Measurements from ENCODE around the gene LRMDA. TPM values are rescaled to one million over a fixed set of nuclear protein-coding genes. Genes with fewer than 3 reads are reported as not detected.

Gene LRMDA
- polyA plus RNA-seq, 3 donors, result 39.8 to 59.6 (median 56.4) TPM

GRCh38 chr10:76324283-76324682, 892.9 kb downstream of the LRMDA start:
- peaks cover 0 to 2% (median 0%) of the 10 kb centered on the region in 3 donors for H3K27me3 Mint-ChIP-seq (ENCODE audit: low read depth in 3 of 3)
- Histone ChIP-seq H3K4me3 (replicated peaks in 1 of 3; ENCODE audit: low read depth in 2 of 3, low read length in 3 of 3) (no peak overlapping the region), H4K20me1 (ENCODE audit: insufficient read depth, low read length) (no peaks in the 10 kb centered on the region), H3K27me3 (ENCODE audit: control insufficient read depth in 2 of 2, insufficient read depth in 2 of 2, low read length in 2 of 2) (no peaks in the 10 kb centered on the region), H3K9me3 (replicated peaks in 1 of 2; ENCODE audit: control insufficient read depth in 1 of 2, insufficient read depth in 1 of 2, low read length in 2 of 2) (no peaks in the 10 kb centered on the region), H2AFZ (ENCODE audit: insufficient read depth, low read depth, low read length, poor library complexity, severe bottlenecking) (no peak overlapping the region), H3K4me2 (replicated peaks; ENCODE audit: extremely low read depth, low read length, poor library complexity, severe bottlenecking) (no peak overlapping the region), H3K79me2 (ENCODE audit: insufficient read depth, low read length) (no peaks in the 10 kb centered on the region), H3K36me3 (replicated peaks in 1 of 2; ENCODE audit: control insufficient read depth in 1 of 2, insufficient read depth in 2 of 2, low read length in 2 of 2) (peaks cover 0 to 16% of the 10 kb centered on the region in 2 donors), H3K9ac (ENCODE audit: insufficient read depth, low read length, poor library complexity, severe bottlenecking) (no peak overlapping the region), H3K27ac (ENCODE audit: low read depth in 1 of 2, low read length in 2 of 2) (no peak overlapping the region), H3K4me1 (ENCODE audit: control insufficient read depth in 1 of 2, insufficient read depth in 2 of 2, low read length in 2 of 2) (no peaks in the 10 kb centered on the region)
- intact Hi-C loops (cut with micrococcal nuclease), result no loop called here
- H3K36me3 Mint-ChIP-seq, result peaks cover 2 to 9% of the 10 kb centered on the region in 2 donors
- no peak for TF ChIP-seq CTCF (IDR thresholded peaks at IDR 0.05)
- DNase-seq, result no peak
- no peak overlapping the region for H3K4me3 Mint-ChIP-seq
- H3K4me1 Mint-ChIP-seq, result no peaks in the 10 kb centered on the region
- peaks cover 0 to 2% (median 0%) of the 10 kb centered on the region in 7 donors for H3K9me3 Mint-ChIP-seq
- WGBS (ENCODE audit: insufficient coverage), result 97% methylated on average over 5 of the region's 6 CpGs
- no peak overlapping the region for H3K27ac Mint-ChIP-seq

GRCh38 chr10:76327441-76327840, 896.0 kb downstream of the LRMDA start:
- Mint-ChIP-seq H3K36me3 (peaks cover 5 to 11% of the 10 kb centered on the region in 2 donors), H3K4me3 (no peak overlapping the region), H3K9me3 (peaks cover 0 to 2% (median 0%) of the 10 kb centered on the region in 7 donors), H3K4me1 (peaks cover 9% of the 10 kb centered on the region), H3K27ac (no peak overlapping the region), H3K27me3 (ENCODE audit: low read depth in 3 of 3) (peaks cover 0 to 2% (median 2%) of the 10 kb centered on the region in 3 donors)
- no peak overlapping the region for H3K4me3 ChIP-seq (replicated peaks in 1 of 3; ENCODE audit: low read depth in 2 of 3, low read length in 3 of 3)
- WGBS (ENCODE audit: insufficient coverage), result 100% methylated on average over 2 of the region's 2 CpGs
- H3K36me3 ChIP-seq (replicated peaks in 1 of 2; ENCODE audit: control insufficient read depth in 1 of 2, insufficient read depth in 2 of 2, low read length in 2 of 2), result peaks cover 0 to 16% of the 10 kb centered on the region in 2 donors
- no peak overlapping the region for H2AFZ ChIP-seq (ENCODE audit: insufficient read depth, low read depth, low read length, poor library complexity, severe bottlenecking)
- H4K20me1 ChIP-seq (ENCODE audit: insufficient read depth, low read length), result no peaks in the 10 kb centered on the region
- no peaks in the 10 kb centered on the region for H3K4me1 ChIP-seq (ENCODE audit: control insufficient read depth in 1 of 2, insufficient read depth in 2 of 2, low read length in 2 of 2)
- no peaks in the 10 kb centered on the region for H3K79me2 ChIP-seq (ENCODE audit: insufficient read depth, low read length)
- no peak for DNase-seq
- H3K27me3 ChIP-seq (ENCODE audit: control insufficient read depth in 2 of 2, insufficient read depth in 2 of 2, low read length in 2 of 2), result no peaks in the 10 kb centered on the region
- H3K27ac ChIP-seq (ENCODE audit: low read depth in 1 of 2, low read length in 2 of 2), result no peak overlapping the region
- H3K9ac ChIP-seq (ENCODE audit: insufficient read depth, low read length, poor library complexity, severe bottlenecking), result no peak overlapping the region
- intact Hi-C loops (cut with micrococcal nuclease), result no loop called here
- no peaks in the 10 kb centered on the region for H3K9me3 ChIP-seq (replicated peaks in 1 of 2; ENCODE audit: control insufficient read depth in 1 of 2, insufficient read depth in 1 of 2, low read length in 2 of 2)
- H3K4me2 ChIP-seq (replicated peaks; ENCODE audit: extremely low read depth, low read length, poor library complexity, severe bottlenecking), result no peak overlapping the region
- no peak for TF ChIP-seq CTCF (IDR thresholded peaks at IDR 0.05)

All from CD14-positive monocyte (primary cell).